Bone marrow (tissue), 2 donors: ENCODE measurements around the gene EPHB1.
"Not testable (repeated sequence)": the region's sequence is repeated elsewhere in the genome, so short reads cannot be mapped to it uniquely, and the experiment has no call there.

Experiments
- DNase-seq, 2 donors: peaks; one replicate each; lab custom pipeline; 2025; lab: John Stamatoyannopoulos, UW

EPHB1 gene

GRCh38 chr3:134955874-134956273 is 160.8 kb downstream of the EPHB1 start:
- no peak for DNase-seq

DNA sequence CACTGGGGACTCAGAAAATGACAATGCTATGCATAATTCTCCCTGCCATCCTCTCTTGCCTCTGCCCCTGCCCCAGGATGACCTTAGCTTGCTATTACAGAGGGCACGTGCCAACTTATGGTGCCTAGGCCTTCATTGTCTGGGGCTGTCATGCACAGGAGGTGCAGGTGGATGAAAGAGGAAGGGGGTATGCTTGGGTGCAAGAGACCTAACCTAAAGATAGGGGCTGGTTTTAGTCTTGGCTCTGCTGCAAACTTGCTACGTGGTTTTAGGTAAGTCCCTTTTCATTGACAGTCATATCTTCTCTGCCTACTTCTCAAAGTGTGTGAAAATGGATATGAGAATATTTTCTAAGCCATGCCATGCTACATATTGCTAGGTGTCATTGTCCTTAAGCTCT is 161.3 kb downstream of the EPHB1 start:
- no peak for DNase-seq

GRCh38 chr3:134956844-134957243 is 161.8 kb downstream of the EPHB1 start:
- no peak for DNase-seq

DNA sequence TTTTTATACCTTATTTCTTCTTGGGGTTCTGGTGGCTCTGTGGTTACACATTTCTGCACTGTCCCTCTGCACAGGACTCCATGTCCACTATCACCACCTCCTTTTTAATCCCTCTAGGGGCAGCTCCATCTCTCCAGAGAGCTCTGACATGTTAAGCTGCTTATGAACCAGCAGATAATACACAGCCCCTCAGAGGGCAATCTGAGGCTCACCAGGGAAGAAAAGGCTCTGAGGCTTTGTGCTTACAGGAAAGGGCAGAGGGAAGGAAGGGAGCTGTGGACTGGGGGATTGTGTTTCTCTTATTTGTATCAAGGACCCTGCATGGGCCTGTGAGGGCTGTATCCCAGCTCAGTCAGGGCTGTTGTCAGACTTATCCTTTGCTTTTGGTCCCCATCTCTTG is 164.5 kb downstream of the EPHB1 start:
- no peak for DNase-seq

- no peak for DNase-seq
These were observed 169.2 kb downstream of the EPHB1 start for GRCh38 chr3:134964226-134964625.

DNA sequence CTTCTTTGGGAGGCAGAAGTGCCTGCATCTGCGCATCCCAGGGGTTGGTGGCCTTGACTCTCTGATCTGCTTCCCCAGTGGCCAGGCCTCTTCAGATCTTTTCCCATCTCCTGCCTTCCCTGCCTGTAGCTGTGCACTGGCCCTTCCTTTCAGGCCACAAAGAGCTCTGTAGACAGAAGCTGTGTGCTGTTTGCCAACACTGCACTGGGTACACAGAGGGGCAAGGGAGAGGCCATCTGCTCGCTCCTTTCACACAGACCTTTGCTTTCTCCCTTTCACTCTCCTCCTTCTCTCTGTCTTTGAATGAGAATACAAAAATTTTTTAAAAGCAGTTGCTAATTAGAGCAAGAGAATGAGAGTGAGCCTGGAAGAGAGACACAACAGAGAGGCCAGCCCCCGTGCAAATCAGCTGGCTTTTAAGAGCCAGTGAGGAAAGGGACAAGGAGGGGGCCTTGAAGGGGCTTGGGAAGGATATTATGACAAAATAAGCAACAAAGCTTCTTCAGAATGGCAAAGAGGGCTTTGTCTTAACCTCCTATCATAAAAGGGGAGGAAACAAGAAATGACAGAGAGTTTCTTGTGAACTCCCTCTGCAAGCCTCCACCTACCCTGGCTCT is 170.9 kb downstream of the EPHB1 start:
- DNase-seq = no peak

GRCh38 chr3:134970895-134971294 is 175.8 kb downstream of the EPHB1 start:
- no peak for DNase-seq

DNA sequence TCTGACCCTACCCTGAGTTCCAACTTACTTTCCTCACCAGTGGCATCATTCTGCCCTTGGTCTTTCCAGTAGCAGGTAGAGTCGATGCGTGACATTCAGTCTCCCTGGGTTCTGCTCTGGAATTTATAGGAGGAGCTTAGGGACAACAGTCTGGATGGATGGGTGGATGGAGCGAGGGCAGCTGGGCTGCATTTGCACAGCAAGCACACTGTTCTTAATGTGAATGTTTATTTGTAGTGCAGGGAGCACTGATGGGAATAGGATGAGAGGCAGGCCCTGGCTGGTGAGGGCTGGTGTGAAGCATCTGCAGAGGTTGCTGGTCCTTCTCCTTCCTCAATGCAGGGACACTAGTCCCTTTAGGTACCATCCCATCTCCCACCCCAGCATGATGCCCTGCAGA is 176.2 kb downstream of the EPHB1 start:
- no peak for DNase-seq

GRCh38 chr3:134971907-134972306 is 176.8 kb downstream of the EPHB1 start:
- not testable (repeated sequence) for DNase-seq

DNA sequence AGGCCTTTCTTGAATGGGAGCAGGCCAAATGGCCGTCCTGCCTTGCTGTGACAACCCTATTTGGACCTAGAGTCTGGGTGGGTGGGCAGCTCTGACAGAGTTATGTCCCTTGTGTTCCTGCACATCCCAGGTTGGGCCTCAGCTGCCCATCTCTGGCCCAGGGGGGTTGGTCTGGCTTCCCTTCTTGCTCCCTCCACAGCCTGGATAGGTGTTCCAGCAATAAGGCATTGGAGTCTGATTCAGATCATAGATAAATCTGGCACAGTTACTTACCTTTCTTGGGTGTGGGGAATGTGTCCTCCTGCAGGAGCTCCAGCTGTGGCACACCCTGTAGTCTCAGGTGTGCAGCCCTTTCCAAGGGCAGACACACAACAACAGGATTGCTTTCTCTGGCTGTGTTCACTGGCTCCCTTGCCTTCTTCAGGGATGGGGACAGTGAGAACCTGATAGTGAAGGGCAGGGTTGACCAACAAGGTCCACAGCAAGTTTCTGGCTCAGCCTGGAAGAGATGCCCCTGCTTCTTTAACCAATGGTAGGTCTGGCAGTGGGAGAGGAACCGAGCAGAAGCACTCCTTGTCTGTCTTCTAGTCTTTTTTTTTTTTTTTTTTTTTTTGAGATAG is 177.9 kb downstream of the EPHB1 start:
- no peak for DNase-seq

- no peak for DNase-seq
These were observed 179.6 kb downstream of the EPHB1 start for GRCh38 chr3:134974624-134975023.

GRCh38 chr3:134976948-134977347 is 181.9 kb downstream of the EPHB1 start:
- DNase-seq = no peak

DNA sequence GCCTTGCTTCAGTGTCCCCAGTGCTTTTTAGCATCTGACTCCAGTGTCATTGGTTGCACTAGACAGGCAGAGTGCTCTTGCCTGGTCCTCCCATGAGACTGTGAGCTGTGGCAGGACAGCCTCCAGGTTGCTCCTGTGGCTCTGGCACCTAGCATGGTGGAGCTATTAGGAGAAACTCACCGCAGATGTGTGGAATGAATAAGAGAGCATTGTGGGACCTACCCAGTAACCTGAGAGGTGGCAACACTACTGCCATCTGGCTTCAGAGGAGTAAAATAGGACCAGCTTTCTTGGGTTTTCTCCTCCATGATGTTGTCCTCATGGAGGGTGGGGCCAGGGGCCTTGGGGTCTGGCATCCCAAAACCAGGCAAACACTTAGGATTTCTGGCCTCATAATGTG is 183.6 kb downstream of the EPHB1 start:
- DNase-seq = no peak

- DNase-seq = no peak
These were observed 191.0 kb downstream of the EPHB1 start for GRCh38 chr3:134985864-134986715.

DNA sequence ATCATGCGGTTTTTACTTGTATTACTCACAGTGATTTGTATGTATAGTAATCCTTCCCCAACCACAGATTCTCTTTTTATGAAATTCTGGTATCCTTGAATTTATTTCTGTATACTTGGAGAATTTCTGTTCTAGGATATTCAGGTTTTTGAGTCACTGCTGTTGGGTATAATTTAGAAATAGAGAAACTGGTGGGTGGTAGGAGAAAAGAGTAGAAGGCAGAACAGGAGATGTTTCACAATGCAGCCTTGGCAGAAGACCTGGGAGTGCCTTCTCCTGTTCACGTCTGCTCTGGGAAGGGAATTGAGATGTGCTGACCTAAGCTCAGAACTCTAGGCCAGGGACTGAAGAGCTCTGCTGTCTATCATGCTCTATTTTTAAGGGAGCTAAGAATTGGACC is 193.6 kb downstream of the EPHB1 start:
- DNase-seq = no peak

GRCh38 chr3:134991003-134991402 is 195.9 kb downstream of the EPHB1 start:
- no peak for DNase-seq

GRCh38 chr3:134991472-134992010 is 196.5 kb downstream of the EPHB1 start:
- no peak for DNase-seq

GRCh38 chr3:134992180-134992579 is 197.1 kb downstream of the EPHB1 start:
- DNase-seq = no peak

GRCh38 chr3:134992586-134992985 is 197.5 kb downstream of the EPHB1 start:
- DNase-seq = no peak

DNA sequence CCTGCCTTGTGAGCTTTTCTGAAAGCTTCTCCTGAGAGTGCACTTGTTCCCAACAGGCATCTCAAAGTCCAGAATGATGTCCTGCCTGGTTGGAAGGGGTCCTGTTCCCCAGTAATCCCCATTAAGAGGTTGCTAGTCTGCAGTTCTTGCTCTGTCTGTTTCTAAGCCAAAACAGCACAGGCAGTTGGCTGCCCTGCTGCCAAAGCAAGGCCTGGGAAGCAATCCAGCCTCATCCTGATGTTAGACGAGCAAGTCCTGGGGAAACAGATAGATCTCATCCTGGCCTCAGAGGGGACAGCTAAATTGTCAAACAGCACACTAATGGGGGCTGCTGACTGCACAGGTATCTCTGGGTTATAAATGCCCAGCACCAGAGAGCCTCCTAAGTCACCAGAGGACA is 198.0 kb downstream of the EPHB1 start:
- DNase-seq = no peak

GRCh38 chr3:134998158-134998557 is 203.1 kb downstream of the EPHB1 start:
- DNase-seq = no peak

DNA sequence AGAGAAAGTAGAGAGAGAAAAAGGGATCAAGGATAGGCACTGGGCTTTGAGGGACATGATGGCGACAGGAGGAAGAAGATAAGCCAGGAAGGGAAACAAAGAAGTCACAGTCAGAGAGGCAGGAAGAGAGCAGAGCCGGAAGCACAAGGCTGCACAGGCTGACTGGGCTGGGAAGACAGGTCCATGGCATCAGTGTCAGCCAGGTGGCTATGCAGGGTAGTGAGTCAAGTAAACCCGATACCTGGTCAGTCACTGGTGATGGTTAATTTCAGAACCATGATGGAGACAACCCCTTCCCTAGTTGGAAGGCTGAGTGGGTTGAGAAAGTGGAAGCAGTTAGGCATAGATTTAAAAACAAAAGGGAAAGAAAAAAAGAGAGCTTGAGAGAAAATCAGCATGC is 203.8 kb downstream of the EPHB1 start:
- DNase-seq = no peak

- no peak for DNase-seq
These were observed 205.4 kb downstream of the EPHB1 start for GRCh38 chr3:135000465-135000864.
